Duodenal mucosa (tissue), 2 donors: ENCODE results near the gene PRSS33.

Source experiments
- H3K27ac ChIP-seq: one replicate; pipeline ENCODE4 v1.7.0; 2013; ENCODE audit warnings: low read depth, low read length
- H3K27me3 ChIP-seq, 2 donors: one replicate each; pipeline ENCODE4 v1.7.0; 2013; ENCODE audit warnings: low read length in 2 of 2, control low read depth in 1 of 2; ENCODE audit not compliant: insufficient read depth in 2 of 2, control insufficient read depth in 1 of 2
- H3K36me3 ChIP-seq, 2 donors: one replicate each; pipeline ENCODE4 v1.7.0; 2013; ENCODE audit warnings: low read length in 2 of 2, control low read depth in 1 of 2; ENCODE audit not compliant: insufficient read depth in 2 of 2, control insufficient read depth in 1 of 2
- H3K4me1 ChIP-seq, 2 donors: one replicate each; pipeline ENCODE4 v1.7.0; 2013; ENCODE audit warnings: low read length in 2 of 2, control low read depth in 1 of 2; ENCODE audit not compliant: insufficient read depth in 2 of 2, control insufficient read depth in 1 of 2
- H3K4me3 ChIP-seq, 2 donors: one replicate each; pipeline ENCODE4 v1.7.0; 2013; ENCODE audit warnings: low read length in 2 of 2, low read depth in 1 of 2
- H3K9ac ChIP-seq, 2 donors: one replicate each; pipeline ENCODE4 v1.7.0; 2013; ENCODE audit warnings: low read length in 2 of 2, low read depth in 1 of 2
- H3K9me3 ChIP-seq, 2 donors: one replicate each; pipeline ENCODE4 v1.7.0; 2013; ENCODE audit warnings: low read length in 2 of 2, control low read depth in 1 of 2; ENCODE audit not compliant: control insufficient read depth in 1 of 2

PRSS33 gene

DNA sequence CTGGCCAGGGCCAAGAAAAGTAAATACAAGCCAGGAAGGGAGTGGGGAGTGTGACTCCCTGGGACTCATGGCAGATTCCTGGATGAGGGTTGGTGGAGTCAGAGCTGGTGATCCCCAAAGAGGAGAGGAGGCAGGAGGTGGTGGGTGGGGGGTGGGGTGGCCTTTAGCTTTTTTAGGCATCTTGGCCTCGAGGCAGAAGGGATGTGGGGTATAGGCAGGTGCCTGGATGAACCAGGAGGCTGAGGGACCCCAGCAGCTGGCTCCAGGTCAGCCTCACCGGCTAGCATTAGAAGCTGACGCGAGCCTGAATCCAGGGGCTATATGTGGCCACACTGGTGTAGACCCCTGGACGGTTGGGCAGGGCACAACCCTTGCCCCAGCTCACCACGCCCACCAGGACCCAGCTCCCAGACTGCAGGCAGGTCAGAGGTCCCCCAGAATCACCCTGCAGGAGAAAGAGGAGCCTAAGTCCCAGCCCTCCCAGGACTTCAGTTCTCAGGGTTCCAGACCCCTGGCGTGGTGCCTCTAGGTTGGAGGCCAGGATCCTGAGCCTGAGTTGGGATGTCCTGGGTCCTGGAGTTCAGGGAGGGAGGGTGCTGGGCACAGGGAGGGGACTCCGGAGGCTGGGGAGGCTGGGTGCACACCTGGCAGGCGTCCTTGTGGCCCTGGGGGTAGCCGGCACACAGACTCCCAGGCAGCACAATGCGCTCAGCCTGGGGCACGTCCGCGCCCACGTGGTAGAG lies 2.8 kb downstream of the PRSS33 start:
- no peaks in the 10 kb centered on the region for H3K36me3 ChIP-seq
- peaks cover 13 to 20% of the 10 kb centered on the region in 2 donors for H3K27me3 ChIP-seq
- no peaks in the 10 kb centered on the region for H3K9me3 ChIP-seq
- H3K27ac ChIP-seq = no peak overlapping the region
- peak overlapping the region in 1 of 2 donors; percentile 54 for H3K4me3 ChIP-seq
- peaks cover 6 to 17% of the 10 kb centered on the region in 2 donors for H3K4me1 ChIP-seq
- H3K9ac ChIP-seq = peak overlapping the region in 1 of 2 donors; percentile 32

DNA sequence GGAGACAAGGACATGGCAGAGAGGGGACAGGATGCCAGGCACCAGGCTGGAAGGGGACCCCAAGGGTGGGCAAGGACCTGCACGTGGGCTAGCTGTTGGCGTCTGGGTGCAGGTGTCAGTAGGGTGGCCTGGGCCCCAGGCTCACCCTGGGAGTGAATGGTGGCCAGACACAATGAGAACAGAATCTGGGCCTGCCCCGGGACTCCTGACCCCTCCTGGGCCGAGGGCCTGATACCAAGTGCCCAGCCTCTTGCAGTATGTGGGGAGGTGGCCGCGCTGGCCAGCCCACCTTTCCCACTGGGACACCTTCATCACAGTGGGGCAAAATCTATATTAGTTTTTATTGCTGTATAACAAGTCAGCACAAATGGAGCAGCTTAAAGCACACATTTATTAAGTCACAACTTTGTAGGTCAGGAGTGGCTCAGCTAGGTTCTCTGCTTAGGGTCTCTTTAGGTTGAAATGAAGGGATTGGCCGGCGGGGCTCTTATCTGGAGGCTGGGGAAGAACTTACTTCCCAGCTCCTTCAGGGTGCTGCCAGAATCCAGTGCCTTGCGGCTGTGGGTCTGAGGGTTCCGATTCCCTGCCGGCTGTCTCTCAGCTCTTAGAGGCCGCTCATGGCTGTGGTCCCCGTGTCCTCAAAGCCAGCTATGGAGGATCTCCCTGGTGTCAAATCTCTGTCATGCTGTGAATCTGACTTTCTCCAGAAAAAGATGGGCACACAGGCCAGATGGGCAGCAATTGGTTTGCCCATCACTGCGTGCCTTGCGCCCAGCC lies 3.6 kb downstream of the PRSS33 start:
- peaks cover 13 to 20% of the 10 kb centered on the region in 2 donors for H3K27me3 ChIP-seq
- H3K9ac ChIP-seq = no peak overlapping the region
- no peaks in the 10 kb centered on the region for H3K36me3 ChIP-seq
- H3K27ac ChIP-seq = no peak overlapping the region
- H3K4me3 ChIP-seq = no peak overlapping the region
- H3K9me3 ChIP-seq = no peaks in the 10 kb centered on the region
- H3K4me1 ChIP-seq = peaks cover 6 to 17% of the 10 kb centered on the region in 2 donors

DNA sequence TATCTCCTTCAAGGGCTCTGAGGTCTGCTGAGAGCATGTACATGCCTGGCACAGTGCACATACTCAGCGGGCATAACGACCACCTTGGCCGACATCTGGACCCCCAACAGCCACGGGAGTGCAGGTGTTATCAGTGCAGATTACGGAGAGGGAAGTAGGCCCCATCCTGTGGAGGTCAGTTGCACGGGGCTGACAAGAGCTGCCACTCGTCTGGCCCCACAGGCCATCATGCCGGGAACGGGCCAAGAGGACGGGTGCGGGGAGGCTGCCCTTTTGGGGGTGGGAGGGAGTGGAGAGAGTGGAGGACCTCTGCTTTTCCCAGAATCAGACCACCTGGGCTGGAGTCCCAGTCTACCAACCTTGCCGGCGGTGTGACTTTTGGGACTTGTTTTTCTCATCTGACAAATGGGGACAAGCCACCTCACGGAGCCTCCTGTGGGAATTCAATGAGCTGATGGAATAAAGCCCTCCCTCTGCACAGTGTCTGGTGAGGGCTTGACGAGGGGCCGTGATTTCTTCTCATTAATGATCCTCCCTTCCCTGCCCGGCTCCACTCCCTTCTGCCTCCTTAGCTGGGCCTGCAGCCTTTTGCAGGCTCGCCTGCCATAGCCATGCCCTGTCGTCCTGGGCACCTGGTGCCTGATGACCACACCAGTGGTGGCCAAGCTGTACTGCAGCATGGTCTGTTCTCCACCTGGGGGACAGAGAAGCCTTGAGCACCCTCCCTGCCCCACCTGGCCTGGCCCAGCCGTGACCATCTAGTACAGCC lies 4.6 kb downstream of the PRSS33 start:
- no peak overlapping the region for H3K27ac ChIP-seq
- H3K4me1 ChIP-seq = peaks cover 13 to 25% of the 10 kb centered on the region in 2 donors
- no peaks in the 10 kb centered on the region for H3K9me3 ChIP-seq
- no peak overlapping the region for H3K4me3 ChIP-seq
- no peaks in the 10 kb centered on the region for H3K36me3 ChIP-seq
- H3K9ac ChIP-seq = no peak overlapping the region
- H3K27me3 ChIP-seq = peaks cover 13 to 17% of the 10 kb centered on the region in 2 donors

DNA sequence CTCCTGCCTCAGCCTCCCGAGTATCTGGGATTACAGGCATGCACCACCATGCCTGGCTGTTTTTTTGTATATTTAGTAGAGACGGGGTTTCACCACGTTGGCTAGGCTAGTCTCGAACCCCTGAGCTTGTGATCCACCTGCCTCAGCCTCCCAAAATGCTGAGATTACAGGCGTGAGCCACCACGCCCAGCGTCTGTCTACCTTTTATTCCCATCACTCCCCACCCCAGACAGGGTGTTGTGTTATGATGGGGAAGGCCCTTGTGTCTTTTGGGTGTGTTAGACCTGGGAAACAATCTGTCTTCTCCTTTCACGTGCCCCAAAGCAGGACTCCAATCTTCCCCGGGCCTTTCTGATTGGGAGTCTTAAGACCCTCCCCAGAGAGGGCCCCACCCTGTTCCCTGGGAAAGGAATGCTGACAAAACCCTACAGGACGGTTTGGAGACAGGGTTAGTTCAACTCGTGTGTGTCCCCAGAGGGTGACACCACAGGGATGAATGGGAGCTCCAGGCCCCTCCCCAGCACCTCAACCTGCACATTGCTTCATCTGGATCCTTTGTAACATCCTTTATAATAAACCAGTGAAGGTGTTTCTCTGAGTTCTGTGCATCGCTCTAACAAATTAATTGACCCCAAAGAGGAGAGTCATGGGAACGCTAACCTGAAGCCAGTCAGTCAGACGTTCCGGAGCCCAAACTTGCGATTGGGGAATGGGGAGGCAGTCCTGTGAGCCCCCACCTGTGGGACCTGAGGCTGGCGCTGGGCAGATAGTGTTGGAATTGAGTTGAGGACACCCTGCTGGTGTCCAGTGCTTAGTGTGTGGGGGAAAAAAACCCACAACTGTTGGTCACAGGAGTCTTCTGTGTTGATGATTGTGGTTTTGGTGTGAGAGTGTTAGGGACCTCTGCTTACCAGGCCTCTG lies 7.1 kb downstream of the PRSS33 start:
- H3K4me3 ChIP-seq = no peak overlapping the region
- peaks cover 18 to 23% of the 10 kb centered on the region in 2 donors for H3K4me1 ChIP-seq
- no peaks in the 10 kb centered on the region for H3K27me3 ChIP-seq
- no peak overlapping the region for H3K9ac ChIP-seq
- H3K9me3 ChIP-seq = no peaks in the 10 kb centered on the region
- no peak overlapping the region for H3K27ac ChIP-seq
- no peaks in the 10 kb centered on the region for H3K36me3 ChIP-seq

DNA sequence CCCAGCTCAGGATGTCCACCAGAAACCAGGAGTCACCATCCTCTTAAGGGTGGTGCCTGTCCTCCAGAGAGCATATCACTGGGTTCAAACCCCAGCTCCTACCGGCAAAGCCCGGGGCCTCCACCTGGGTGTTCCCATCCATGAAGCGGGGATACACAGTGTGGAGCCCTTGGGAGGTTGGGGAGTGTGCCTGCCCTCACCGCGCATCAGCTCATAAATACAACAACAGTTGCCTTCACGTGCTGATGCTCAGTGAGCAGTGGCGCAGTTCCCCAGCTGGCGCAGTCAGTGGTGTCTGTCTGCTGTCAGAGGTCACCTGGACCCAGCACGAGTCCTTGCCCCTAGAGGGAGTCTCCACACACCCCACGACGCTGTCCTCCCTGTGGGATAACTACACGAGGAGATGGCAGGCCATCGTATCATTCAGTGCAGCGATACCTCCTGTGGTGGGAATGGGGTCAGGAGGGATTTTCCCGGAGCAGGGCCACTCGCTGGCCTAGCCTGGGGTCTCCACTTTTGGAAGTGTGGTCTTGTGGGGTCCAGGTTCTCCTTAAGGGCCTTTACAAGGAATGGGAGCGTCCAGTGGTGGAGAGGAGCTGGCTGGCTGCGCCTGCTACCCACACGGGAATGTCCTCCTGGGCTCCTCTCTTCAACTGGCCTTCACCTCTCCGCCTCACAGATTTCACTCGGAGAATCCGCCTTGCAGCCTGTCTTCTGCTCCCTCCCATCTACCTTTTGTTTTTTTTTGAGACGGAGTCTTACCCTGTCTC lies 8.0 kb downstream of the PRSS33 start:
- Histone ChIP-seq H3K36me3 (peaks cover 6 to 7% of the 10 kb centered on the region in 2 donors), H3K27me3 (no peaks in the 10 kb centered on the region), H3K4me3 (no peak overlapping the region), H3K4me1 (peaks cover 18 to 19% of the 10 kb centered on the region in 2 donors), H3K9ac (no peak overlapping the region), H3K9me3 (no peaks in the 10 kb centered on the region), H3K27ac (no peak overlapping the region)

DNA sequence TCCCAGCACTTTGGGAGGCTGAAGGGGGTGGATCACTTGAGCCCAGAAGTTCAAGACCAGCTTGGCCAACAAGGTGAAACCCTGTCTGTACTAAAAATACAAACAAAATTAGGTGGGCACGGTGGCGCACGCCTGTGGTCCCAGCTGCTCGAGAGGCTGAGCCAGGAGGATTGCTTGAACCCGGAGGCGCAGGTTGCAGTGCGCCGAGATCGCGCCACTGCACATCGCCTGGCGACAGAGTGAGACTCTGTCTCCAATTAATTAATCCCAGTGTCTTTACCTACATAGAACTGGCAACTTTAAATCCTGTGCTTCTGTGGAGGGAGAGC lies 8.8 kb downstream of the PRSS33 start:
- Histone ChIP-seq H3K36me3 (peaks cover 8 to 15% of the 10 kb centered on the region in 2 donors), H3K27me3 (no peaks in the 10 kb centered on the region), H3K9me3 (no peaks in the 10 kb centered on the region), H3K4me3 (peak overlapping the region in 1 of 2 donors; percentile 98), H3K27ac (no peak overlapping the region), H3K4me1 (peaks cover 18 to 19% of the 10 kb centered on the region in 2 donors), H3K9ac (peak overlapping the region; percentile 96 to 100)

DNA sequence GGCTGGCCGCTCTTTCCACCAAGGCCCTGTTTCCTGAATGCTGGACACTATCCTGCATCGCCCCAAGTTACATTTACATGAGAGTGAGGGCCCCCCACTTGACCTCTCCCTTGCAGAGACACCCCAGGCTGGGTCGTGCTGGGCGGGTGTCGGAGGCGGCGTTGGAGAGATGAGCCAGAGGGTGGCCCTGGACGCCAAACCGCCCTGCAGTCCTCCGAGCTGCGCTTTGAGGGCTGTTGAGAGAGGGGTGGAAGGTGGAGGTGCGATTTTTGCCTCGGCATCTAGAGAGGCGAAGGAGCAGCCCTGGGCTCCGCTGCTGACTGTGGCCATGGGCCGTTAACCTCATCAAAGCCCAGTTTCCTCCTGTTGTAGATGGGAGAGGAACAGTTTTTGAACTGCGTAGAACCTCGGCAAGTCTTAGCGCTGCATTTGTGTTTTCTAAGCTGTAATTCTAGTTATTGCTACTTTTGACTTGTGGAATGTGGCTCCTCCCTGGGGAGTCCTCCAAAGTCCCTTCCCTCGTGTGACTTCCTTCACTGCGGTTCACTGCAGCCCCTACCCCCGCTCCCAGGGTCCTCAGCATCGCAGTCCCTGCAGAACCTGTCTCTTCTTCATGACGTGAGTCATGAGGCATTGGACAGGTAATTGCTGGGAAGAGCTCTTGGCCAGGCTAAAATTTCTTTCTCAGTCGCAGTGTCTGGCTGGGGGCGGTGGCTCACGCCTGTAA lies 9.3 kb downstream of the PRSS33 start:
- Histone ChIP-seq H3K4me1 (peaks cover 18 to 19% of the 10 kb centered on the region in 2 donors), H3K36me3 (peaks cover 12 to 20% of the 10 kb centered on the region in 2 donors), H3K9me3 (no peaks in the 10 kb centered on the region), H3K9ac (peak overlapping the region; percentile 96 to 100), H3K4me3 (peak overlapping the region; percentile 88 to 98), H3K27me3 (no peaks in the 10 kb centered on the region), H3K27ac (peak overlapping the region; percentile 99)

DNA sequence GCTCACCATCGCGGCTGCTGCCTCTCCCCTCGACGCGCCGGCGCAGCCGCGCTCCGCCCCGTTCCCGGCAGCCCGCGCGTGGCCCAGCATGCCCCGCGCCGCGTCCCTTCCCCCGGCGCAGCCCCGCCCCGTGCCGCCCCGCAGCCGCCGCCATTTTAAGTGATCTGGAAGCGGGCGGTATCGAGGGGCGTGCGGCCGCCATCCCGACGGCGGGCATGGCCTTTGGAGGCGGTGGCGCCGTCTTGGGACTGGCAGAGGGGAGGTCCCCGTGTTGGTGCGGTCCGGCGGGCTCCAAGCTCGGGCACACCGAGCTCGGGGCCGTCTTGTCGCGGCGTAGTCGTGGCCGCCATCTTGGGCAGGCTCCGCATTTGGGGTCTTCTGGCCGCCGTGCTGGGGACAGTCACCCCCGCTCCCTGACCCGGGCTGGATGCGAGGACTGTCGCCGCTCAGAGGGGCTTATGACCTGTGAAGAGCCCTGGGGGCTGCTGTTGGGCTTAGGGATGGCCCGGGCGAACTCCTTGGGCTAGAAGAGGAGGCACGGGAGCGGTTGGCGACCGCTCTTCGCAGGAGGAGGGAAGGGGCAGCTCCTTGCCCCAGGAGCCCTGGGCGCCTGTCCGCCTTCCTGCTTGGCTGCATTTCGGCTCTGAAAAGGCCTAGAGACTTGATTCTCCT lies 10.0 kb downstream of the PRSS33 start, which contains the start of gene ELOB:
TSS of gene ELOB (minus strand) at position 50 of the 672 bp plus-strand sequence. CDS start at position 9, 41 bp downstream.
- Histone ChIP-seq H3K9ac (peak within 1 kb of the TSS; percentile 96 to 100), H3K27me3 (no peaks in the 10 kb centered on the region), H3K27ac (peak within 1 kb of the TSS; percentile 99), H3K4me3 (peak within 1 kb of the TSS; percentile 88 to 98), H3K9me3 (no peaks in the 10 kb centered on the region), H3K36me3 (peaks cover 16 to 26% of the 10 kb centered on the region in 2 donors), H3K4me1 (peaks cover 18 to 19% of the 10 kb centered on the region in 2 donors)
